Activated CD4-positive, CD25-positive, alpha-beta regulatory T cell (primary cell): ENCODE results near the gene IL12A.
A peak's percentile ranks its signal among the peaks of the same experiment; 100 is the strongest.

Source experiments
- DNase-seq, 4 experiments: peaks; one replicate each; lab custom pipeline; 2025; lab: John Stamatoyannopoulos, UW

IL12A gene

DNA sequence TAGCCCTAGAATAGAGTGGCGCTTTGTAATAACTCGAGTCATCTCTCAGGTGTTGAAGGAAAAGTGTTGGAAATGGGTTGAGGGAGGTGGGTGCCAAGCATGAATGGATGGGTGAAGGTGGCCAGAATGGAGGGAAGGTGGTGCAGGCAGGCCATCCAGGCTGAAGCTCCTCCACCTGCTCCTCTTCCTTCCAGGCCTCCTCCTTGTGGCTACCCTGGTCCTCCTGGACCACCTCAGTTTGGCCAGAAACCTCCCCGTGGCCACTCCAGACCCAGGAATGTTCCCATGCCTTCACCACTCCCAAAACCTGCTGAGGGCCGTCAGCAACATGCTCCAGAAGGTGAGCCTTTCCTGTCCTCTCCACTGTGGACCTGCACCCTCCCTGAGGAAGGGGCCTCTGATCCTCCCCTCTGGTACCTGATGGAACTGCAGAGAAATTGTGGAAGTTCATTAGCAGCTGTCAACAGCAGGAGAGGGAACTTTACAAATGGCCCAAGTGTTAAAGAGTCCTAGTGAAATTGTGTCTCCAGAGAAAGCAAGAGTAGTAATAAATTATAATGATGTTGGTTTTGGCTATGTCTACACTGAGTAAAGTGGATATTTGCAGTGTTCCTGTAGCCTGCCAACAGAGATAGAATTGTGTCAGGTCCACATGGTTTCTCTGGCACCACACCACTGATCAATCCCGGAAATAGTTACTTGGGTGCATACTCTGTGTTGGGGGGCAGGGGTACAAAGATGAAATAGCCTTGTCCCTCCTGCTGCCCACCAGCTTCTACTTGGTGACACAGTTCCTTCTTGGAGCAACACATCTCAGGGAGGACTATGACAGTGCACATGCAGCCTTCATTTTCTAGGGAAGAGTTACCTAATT lies 1.6 kb downstream of the IL12A start:
- DNase-seq = no peak

DNA sequence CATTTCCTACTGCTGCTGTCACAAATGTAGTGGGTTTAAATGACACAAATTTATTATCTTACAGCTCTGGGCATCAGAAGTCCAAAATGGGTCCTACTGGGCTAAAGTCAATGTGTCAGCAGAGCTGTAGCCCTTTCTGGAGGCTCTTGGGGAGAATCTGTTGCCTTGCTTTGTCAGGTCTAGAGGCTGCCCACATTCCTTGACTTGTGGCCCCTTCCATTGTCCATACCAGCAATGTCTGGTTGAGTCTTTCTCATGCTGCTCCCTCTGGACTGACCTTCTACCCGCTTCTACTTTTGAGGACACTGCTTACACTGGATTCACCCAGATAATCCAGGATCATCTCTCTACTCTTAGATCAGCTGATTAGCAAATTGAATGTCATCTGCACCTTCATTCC lies 3.0 kb downstream of the IL12A start:
- no peak for DNase-seq

DNA sequence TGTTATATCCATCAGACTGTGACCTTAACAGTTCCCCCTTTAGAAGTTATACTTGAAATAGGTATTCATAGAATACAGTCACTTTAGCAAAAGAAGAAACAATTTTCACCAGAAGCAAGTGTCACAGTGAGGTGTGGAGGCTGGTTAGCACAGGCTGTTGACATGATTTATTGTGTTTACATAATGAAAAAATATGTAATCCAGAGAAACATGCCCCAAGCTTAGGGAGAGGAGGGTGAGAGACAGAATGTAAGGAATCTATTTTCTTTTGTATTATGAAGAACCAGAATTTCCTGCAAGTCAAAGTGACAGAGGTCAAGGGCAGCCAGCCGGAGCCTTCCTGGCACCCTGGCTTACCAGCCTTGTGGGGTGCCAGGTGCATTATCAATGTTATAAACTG lies 4.0 kb downstream of the IL12A start:
- DNase-seq = no peak

DNA sequence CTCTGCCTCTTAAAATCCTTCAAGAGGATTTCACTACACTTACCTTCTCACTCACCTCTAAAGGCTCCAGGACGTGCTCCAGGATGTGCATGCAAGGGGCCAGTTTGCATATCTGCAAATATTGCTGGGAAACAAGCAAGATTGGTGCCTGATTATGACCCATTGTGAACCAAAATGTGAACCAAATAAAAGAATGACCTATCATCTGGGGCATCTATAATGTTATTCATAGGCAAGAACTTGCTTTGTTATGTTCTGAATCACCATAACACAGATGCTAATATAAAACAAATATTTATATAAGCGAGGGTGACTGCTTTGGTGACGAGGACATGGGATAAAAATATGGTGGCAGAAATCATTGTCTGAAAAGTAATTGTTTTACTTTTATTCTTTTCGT lies 5.5 kb downstream of the IL12A start:
- DNase-seq = no peak

DNA sequence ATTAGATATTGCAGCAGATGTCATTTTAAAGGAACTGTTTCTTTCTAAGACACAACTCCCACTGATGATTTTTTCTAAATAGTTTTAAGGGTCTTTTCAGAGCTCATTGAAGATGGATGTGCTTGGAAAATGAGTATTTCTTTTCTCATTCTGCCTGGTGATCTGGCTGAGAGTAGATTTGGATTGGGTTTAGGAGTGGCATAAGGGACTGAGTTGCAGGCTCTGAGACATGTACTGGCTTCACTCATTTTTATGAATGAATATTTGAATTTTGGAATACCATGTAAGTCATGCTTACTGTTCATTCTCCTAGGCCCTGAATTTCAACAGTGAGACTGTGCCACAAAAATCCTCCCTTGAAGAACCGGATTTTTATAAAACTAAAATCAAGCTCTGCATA lies 6.5 kb downstream of the IL12A start:
- no peak for DNase-seq

DNA sequence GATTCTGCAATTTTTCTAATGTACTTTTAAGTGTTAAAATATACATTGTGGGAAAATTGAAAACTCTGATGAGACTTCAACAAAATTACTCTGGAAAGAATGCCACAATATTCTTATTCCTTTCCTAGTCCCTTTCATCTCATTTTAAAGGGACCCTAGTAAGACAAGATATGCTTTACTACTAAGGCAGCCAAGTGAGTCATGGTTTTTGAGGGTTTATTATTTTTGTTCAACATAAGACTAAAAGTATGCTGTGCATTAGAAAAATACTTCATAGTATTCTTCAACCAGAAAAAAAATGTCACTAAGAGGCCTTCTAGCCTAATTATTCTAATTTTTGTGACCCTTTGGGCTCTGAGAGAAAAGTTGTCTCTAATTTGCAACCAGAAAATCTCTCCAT lies 7.4 kb downstream of the IL12A start:
- no peak for DNase-seq

DNA sequence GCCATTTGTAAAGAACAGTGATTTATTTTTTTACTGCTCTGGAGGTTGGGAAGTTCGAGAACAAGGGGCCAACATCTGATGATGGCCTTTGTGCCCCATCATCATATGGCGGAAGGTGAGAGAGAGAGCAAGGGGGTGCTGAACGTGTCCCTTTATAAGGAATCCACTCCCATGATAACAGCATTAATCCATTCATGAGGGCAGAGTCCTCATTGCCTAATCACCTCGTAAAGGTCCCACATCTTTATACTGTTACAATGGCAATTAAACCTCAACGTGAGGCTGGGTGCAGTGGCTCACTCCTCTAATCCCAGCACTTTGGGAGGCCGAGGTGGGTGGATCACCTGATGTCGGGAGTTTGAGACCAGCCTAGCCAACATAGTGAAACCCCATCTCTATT lies 8.3 kb downstream of the IL12A start:
- DNase-seq = no peak

DNA sequence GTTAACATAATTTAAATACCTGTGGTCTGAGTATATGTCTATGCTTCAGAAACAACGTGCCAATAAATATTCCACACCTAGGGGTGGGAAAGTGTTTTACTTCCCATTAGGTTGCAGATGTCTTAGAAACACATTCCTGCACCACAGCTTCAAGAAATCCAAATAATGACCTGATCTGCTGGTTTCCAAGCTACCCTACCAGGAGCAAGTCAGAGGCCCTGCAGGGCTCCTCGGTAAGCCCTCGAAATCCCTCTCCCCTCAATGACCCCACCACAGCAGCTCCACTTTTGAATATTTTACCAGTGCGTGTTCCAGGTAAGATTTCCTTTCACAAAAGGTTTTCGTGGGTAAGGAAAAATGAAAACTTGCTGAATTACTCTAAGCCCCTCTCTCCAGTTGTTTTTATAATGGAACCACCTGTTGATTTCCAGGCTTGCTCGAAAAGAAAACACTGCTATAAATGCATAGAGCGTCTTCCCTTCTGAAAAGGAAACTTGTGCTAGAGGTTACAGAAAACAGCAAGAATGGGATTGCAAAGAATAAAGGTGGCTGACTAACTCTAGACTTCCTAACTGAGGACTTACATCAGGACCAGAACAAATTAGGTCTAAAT lies 12.6 kb downstream of the IL12A start:
- DNase-seq = no peak

DNA sequence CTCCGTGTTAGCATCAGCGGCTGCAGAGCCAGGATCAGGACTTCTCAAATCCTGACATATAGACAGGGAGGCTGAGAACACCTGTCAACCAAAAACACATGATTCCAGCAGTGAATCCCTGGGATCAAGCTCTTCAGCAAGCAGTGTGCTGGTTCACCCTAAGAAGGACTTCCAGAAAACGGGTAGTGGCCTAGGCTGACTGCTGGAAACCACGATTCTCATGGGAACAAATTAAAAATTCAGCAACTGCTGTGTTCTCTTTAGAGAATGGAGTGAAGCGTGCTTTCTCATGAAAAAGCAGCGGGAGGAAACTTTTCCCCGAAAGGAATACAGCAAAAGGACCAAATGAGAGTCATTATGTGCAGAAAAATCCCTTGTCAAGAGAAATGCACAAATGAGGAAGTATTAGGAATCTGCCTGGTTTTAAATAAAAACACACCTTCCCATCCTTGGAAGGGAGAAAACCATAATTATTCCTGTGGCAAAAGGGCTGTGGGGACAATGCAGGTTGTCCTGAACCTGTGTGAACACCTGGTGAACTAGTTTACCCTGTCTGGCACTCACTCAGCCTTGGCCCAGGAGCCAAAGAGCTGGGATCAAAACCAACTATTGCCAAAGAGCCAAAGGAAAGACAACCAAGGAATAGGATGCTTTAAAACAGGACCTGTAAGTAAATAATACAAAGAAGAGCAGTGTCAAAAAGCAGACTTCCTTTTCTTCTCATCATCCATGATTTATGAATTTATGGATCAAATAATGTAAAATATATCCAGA lies 13.4 kb downstream of the IL12A start:
- DNase-seq = no peak

DNA sequence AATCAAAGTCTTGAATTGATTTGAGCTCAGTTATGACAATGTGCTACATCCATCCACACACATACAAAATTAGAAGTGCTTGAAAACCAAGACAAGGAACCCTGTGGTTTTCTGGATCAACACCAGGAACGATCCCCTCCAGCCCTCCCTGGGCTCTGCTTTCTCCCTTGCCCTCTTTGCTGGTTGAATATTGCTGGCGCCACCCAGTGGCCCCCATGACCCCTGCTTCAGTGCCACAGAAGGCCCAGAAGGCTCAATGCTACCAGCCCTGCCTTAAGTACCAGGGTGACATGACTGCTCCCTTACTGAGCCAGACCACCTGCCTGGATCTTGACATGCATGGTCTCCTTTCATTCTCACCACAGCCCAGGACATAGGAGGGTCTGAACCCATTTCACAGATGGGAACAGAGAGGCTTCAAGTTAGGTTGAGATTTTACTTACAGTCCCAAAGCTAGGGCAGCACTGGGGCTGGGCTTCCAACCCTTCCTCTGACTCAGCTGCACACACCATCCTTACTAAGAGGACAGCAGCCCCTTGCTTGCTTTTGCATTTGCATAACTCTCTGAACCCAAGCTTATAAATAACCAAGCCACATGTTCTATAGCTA lies 15.0 kb downstream of the IL12A start:
- peak in 1 of 4 experiments; percentile 1 for DNase-seq

DNA sequence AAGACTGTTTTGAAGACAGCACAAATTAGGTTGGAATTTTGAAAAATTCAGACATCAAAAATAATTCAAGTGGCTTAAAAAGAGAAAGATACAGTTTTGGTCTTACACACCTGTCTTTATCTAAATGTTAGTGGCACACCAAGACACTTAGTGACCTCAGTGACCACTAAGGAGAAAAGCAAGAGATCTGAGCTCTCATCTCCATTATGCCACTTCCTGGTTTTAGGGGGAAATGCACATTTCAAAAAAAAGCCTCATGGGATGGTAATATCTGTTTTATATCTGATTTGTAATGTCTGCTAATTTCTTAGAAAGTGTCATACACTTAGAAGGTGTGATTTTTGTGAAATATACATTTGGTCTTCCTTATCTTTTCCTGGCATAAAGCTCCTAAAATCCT lies 16.4 kb downstream of the IL12A start:
- DNase-seq = no peak

DNA sequence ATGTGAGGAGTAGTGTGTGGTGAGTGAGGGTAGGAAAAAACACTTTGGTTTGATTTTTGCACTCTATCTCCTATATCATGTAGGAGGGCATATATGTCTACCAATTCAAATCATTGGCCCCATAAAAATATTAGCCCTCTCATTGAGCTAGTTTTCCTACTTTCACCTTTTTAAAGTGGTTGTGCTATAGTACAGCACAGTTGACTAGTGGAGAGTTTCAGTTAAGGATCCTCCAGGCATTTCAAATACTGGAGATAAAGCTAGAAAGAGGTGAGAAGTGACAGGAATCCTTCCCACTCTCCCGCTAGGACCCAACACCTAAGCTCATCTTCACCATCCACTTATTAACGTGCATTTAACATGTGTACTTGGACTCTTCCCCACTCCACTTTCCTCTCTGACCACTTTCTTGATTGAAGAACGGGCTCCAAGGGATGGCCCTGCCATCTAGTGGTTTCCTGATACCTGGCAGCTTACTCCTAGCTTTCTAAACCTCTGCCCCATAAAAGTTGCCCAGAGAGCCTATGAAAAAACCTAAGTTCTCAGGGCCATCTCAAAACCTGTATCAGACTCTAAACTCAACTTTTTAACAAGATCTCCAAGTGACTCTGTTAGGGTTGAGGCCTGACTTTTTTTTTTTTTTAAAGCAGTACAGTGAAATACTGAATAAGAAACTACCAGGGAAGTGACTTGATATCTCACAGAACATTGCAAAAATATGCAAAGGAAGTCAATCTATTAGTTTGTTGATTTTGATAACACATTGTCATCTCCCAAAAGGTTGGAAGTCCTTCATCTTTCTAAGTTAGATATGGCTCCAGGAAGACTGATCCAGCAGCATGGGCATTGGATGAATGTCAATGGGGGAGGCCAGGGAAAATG lies 17.9 kb downstream of the IL12A start:
- no peak for DNase-seq

DNA sequence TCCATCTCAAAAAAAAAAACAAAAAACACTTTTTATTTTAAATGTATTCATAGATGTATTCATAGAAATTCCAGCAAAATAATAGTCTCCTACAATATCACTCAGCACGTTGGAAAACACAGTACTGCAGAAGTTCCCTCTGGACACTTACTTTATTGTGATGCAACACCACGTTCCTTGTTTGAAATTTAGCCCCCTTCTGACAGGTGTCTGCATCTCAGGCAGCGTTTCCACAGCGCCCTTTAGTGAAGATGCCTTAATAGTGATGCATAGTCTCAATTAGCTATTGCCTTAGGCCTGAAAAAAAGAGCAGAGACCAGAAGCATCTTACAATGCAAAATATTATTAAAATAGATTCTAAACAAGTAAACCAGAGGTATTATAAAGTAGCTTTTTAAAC lies 20.3 kb downstream of the IL12A start:
- no peak for DNase-seq

DNA sequence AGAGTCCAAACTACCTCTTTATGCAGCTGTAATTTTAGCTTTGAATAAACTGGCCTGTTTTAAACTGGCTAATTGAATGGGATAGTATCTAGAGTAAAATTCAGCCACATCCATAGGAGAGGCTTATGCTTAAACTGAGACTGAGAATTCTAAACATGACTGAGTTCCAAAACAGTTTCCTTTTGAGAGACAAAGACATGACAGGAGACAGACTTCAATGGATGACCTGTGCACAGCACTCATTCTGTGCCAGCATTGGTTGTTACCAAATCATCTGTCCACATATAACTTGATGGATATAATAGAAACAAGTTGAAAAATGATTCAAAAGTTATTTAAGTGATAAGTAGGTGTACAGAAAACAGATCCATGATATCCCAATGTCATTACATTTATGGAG lies 20.9 kb downstream of the IL12A start:
- no peak for DNase-seq

DNA sequence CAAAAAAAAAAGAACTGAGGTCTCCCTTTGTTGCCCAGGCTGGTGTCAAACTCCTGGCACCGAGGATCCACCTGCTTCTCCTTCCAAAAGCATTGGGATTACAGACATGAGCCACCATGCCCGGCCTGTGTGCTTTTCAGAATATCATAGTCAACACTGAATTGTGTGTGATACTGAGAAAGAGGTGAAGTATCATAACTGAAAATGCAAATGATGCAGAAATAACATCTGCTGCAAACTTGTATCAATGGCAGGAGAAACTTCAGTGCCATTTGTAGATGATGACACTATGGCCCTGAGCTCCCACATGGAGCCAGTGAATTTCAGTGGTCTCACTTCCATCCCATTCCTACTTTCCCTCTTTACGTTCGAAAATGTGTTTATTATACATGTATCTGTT lies 21.9 kb downstream of the IL12A start:
- DNase-seq = no peak

DNA sequence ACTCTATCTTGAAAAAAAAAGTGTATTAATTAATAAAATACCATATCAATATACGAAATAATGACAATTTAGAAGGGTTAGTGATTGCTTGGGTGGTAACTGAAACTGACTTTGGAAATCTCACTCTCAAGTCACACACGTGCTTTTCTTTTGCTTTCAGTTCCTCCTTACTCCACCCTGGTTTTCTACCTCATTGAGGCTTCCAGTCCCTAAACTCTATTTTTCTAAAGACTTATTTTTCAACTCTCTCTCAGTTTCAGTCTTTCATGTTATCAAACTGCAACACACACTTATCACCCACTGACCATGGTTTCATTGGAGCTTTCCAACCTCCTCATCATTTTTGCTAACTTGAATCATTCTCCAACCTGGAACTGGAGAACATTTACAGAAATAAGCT lies 23.5 kb downstream of the IL12A start:
- no peak for DNase-seq

DNA sequence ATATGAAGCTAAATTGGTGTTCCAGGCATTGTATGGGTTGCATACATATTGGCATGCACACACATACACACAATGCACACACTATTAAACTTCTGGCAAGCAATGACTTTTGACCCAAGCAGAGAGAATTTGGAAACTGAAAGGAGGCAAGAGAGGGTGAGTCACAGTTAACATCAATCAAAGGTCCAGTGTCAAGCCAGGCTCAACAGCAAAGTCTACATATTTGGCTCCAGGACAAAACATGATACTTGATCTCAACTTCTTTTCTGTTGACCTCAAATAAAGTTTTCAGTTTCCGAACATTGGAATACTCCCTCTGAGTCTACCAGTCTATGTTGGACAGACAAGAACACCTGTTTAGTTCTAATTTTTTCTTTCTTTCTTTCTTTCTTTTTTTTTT lies 28.3 kb downstream of the IL12A start:
- DNase-seq = no peak

DNA sequence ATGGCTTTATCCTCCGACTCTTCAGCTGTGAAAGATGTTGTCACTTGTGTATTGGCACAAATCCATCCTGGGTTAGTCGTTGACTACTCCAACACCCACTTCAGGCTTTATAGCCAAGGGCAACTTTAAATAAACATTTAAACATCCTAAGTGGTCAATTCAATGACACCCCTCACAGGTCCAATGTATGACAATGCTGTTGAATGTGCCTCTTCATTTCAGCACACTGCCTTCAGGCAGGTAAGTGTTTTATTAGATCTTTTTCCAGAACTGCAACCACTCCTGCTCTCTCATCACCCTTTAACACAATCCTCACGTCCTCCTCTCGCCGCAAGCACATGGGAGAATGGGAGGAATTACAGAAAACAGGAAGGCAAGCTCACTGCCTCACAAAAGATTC lies 30.3 kb downstream of the IL12A start:
- DNase-seq = no peak

DNA sequence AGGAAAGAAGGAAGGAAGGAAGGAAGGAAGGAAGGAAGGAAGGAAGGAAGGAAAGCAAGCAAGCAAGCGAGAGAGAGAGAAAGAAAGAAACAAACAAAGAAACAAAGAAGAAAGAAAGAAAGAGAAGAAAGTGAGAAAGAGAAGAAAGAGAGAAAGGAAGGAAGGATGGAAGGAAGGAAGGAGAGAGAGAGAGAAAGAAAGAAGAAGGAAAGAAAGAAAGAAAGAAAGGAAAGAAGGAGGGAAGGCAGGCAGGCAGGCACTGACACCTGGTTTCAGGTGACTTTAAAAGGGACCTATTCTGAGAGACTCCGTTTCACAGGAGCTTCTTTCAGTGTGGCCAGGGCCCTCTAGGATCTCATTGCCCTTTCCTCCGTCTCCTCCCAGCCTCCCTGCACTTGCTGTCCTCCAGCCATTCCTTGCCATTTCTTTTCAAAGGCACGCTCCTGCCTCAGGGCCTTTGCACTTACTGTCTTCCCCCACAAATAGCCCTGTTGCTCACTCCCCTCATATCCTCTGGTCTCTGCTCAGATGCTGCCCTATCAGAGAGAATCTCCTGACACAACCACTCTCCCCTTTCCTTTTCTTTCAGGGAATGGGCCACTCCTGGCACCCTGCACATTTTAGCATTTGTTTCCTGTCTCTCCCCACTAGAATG lies 31.5 kb downstream of the IL12A start:
- DNase-seq = no peak

DNA sequence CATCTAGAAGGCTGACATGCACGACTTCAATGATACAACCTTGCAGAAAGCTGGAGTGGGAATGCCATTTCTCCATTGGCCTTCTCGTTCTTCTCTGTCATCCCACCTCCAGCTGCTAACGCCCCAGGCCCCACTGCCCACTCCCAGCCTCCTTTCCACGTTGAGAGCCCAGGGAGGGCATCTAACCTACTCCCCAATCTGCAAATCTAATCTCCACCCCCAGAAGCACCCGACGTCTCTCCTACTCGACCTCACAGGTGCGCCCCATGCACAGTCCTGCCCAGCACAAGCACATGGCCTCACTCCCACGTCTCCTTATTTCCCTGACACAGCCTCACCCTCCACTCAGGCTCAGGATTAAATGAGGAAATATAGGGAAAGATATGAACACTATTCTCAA lies 33.4 kb downstream of the IL12A start:
- DNase-seq = no peak

DNA sequence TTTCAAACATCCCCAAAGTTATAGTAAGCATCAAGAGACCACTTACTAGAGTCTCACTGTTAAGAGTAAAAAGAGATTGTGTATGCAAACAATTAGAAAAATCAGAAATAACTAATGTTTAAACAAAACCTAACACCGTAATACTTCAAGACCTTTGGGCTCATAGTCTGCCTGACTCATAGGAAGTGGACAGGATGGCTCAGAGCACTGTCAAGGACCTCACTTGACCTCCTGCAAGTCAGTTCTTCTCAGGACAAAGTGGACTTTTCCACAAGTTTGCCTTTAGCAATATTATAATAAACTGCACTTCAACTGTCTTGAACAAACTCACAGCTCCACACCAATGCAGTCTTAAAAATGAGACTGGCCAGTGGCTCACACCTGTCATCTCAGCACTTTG lies 34.8 kb downstream of the IL12A start:
- DNase-seq = no peak
